K562 (cell line): ENCODE measurements around the gene USP43. TPM values are rescaled to one million over a fixed set of nuclear protein-coding genes. Genes with fewer than 3 reads are reported as not detected.

Experiments
- ARID2 ChIP-seq: fragments of 450-650 bp; IDR thresholded peaks from 2 replicates; pipeline ENCODE4 v1.6.1; 2017; ENCODE audit warnings: antibody characterized with exemption, mild to moderate bottlenecking
- CUX1 ChIP-seq: fragments of 200-800 bp; sonication (Bioruptor generic); IDR thresholded peaks from 2 replicates; pipeline ENCODE4 v1.6.1; 2016; ENCODE audit warnings: missing genetic modification characterization, missing compliant biosample characterization
- MED1 ChIP-seq: sonication (generic); formaldehyde crosslinking; IDR thresholded peaks from 2 replicates; pipeline ENCODE4 v1.8.1; 2023; ENCODE audit warnings: missing genetic modification reagents, borderline replicate concordance
- ZBTB49 ChIP-seq: sonication (generic); formaldehyde crosslinking; IDR thresholded peaks from 2 replicates; pipeline ENCODE4 v1.8.0; 2022; ENCODE audit warnings: missing genetic modification reagents, mild to moderate bottlenecking, borderline replicate concordance
- polyA plus RNA-seq, 8 experiments: library from polyadenylated mRNA; depleted of rRNA in 4 of 8; stranded (reverse) in 5 of 8; unstranded in 3 of 8; fragments of >200 nt; fragmentation: Nextera tagmentation in 2 of 8; fragmentation: Illumina TruSeq in 1 of 8; extraction: Ambion mirVana in 2 of 8; extraction: Trizol in 1 of 8; gene quantifications; 2 replicates each; pipeline versions ENCODE4 v1.2.1 to v1.2.3, GENCODE V29; 2011 to 2014; ENCODE audit warnings: inconsistent platforms in 1 of 8, missing spikeins in 1 of 8
- total RNA-seq, 7 experiments: library from RNA; depleted of rRNA in 6 of 7; stranded (reverse); fragments of >200 nt in 6 of 7; fragmentation: Illumina TruSeq in 2 of 7; extraction: Trizol in 2 of 7; gene quantifications; 2 replicates each; pipeline versions ENCODE4 v1.2.1 to v1.2.3, GENCODE V29; 2011 to 2021; ENCODE audit warnings: low replicate concordance in 1 of 7

Gene USP43
- total and polyA plus RNA-seq, 9 of the 15 experiments (the other 6 are each of a cell fraction or from before 2014, with no cell fraction given) = 0.01 to 0.18 (median 0.06) TPM; not detected in 1

GRCh38 chr17:9693755-9694154, 48.4 kb downstream of the USP43 start (continued):
- TF ChIP-seq ZBTB49 (CRISPR knock-in tag) (no peak), ARID2 (no peak), MED1 (CRISPR knock-in tag) (no peak), CUX1 (CRISPR knock-in tag) (no peak)
